HG02642 (cell line): Measurements from ENCODE around the gene SEC22B.
"Not testable (repeated sequence)": the region's sequence is repeated elsewhere in the genome, so short reads cannot be mapped to it uniquely, and the experiment has no call there.

ENCODE experiments used
- ATAC-seq: cut with Tn5 transposase; IDR thresholded peaks from one replicate; pipeline ENCODE4 v1.9.1; 2021; ENCODE audit warnings: mild to moderate bottlenecking; ENCODE audit not compliant: unreplicated experiment, poor library complexity

SEC22B gene

GRCh38 chr1:120120525-120120924, 55.8 kb downstream of the SEC22B start:
- ATAC-seq = not testable (repeated sequence)

- peak; percentile 76 for ATAC-seq
Observed at GRCh38 chr1:120117371-120118177, 58.7 kb downstream of the SEC22B start.

- not testable (repeated sequence) for ATAC-seq
Observed at GRCh38 chr1:120116094-120116493, 60.2 kb downstream of the SEC22B start.

- not testable (repeated sequence) for ATAC-seq
Observed at GRCh38 chr1:120113134-120113533, 63.2 kb downstream of the SEC22B start.

- not testable (repeated sequence) for ATAC-seq
Observed at GRCh38 chr1:120112212-120112611, 64.1 kb downstream of the SEC22B start.

GRCh38 chr1:120111771-120112170, 64.5 kb downstream of the SEC22B start:
- not testable (repeated sequence) for ATAC-seq

GRCh38 chr1:120111008-120111407, 65.3 kb downstream of the SEC22B start:
- ATAC-seq = not testable (repeated sequence)

- not testable (repeated sequence) for ATAC-seq
Observed at GRCh38 chr1:120109656-120110055, 66.7 kb downstream of the SEC22B start.

GRCh38 chr1:120109180-120109579, 67.1 kb downstream of the SEC22B start:
- not testable (repeated sequence) for ATAC-seq

GRCh38 chr1:120105288-120105687, 71.0 kb downstream of the SEC22B start:
- not testable (repeated sequence) for ATAC-seq

- not testable (repeated sequence) for ATAC-seq
Observed at GRCh38 chr1:120103768-120104167, 72.6 kb downstream of the SEC22B start.

- not testable (repeated sequence) for ATAC-seq
Observed at GRCh38 chr1:120101593-120101992, 74.7 kb downstream of the SEC22B start.
